T-helper 17 cell (primary cell): ENCODE measurements around the gene CASZ1. TPM values are rescaled to one million over a fixed set of nuclear protein-coding genes. Genes with fewer than 3 reads are reported as not detected.

ENCODE experiments used
- ATAC-seq: fragments of 150-1000 bp; cut with Tn5 transposase; 2 replicates; pipeline ENCODE4 v1.10.0; 2021; ENCODE audit warnings: mild to moderate bottlenecking, moderate library complexity
- DNase-seq, 3 donors: peaks; one replicate each; pipeline versions ENCODE4 v3.0.0 to v3.0.0-alpha.2; 2020 to 2021
- H3K9me3 ChIP-seq: one replicate; pipeline ENCODE4 v1.7.0; 2013; ENCODE audit warnings: low read length, mild to moderate bottlenecking; ENCODE audit not compliant: control insufficient read depth, poor library complexity, severe bottlenecking
- H3K27ac Mint-ChIP-seq: one replicate; pipeline ENCODE4 v1.8.0; 2022; ENCODE audit warnings: mild to moderate bottlenecking, moderate library complexity, mixed read lengths
- H3K27me3 Mint-ChIP-seq: one replicate; pipeline ENCODE4 v1.8.0; 2022; ENCODE audit warnings: mixed read lengths
- H3K36me3 Mint-ChIP-seq: one replicate; pipeline ENCODE4 v1.8.0; 2022; ENCODE audit warnings: low read depth, mixed read lengths
- H3K4me1 Mint-ChIP-seq: one replicate; pipeline ENCODE4 v1.8.0; 2022; ENCODE audit warnings: mild to moderate bottlenecking, mixed read lengths
- H3K4me3 Mint-ChIP-seq: one replicate; pipeline ENCODE4 v1.8.0; 2022; ENCODE audit warnings: mild to moderate bottlenecking, moderate library complexity, mixed read lengths
- total RNA-seq, 4 donors: library from RNA in 2 of 4; stranded (reverse) in 2 of 4; gene quantifications; one replicate each; pipeline ENCODE4 v1.2.3 and lab custom pipeline; 2022 to 2026

The CASZ1 gene
- total RNA-seq, 2 donors from 2014 or later, result 20.8 to 21.2 TPM

GRCh38 chr1:10818262-10819197 is 22.1 kb upstream of the CASZ1 start:
- H3K9me3 ChIP-seq, result no peaks in the 10 kb centered on the region
- H3K4me1 Mint-ChIP-seq, result peaks cover 4% of the 10 kb centered on the region
- peaks cover 4% of the 10 kb centered on the region for H3K36me3 Mint-ChIP-seq
- H3K27me3 Mint-ChIP-seq, result peaks cover 39% of the 10 kb centered on the region
- no peak for ATAC-seq
- DNase-seq, result no peak
- no peak overlapping the region for H3K27ac Mint-ChIP-seq
- H3K4me3 Mint-ChIP-seq, result no peak overlapping the region

GRCh38 chr1:10816743-10817369 is 20.4 kb upstream of the CASZ1 start:
- Mint-ChIP-seq H3K36me3 (peaks cover 2% of the 10 kb centered on the region), H3K27ac (no peak overlapping the region), H3K4me1 (peaks cover 4% of the 10 kb centered on the region), H3K4me3 (no peak overlapping the region), H3K27me3 (peaks cover 32% of the 10 kb centered on the region)
- no peak for DNase-seq
- no peak for ATAC-seq
- H3K9me3 ChIP-seq, result no peaks in the 10 kb centered on the region

GRCh38 chr1:10816233-10816632 is 19.8 kb upstream of the CASZ1 start:
- DNase-seq (no peak), ATAC-seq (no peak)
- Mint-ChIP-seq H3K4me3 (no peak overlapping the region), H3K4me1 (peaks cover 4% of the 10 kb centered on the region), H3K27ac (no peak overlapping the region), H3K27me3 (peaks cover 35% of the 10 kb centered on the region), H3K36me3 (peaks cover 2% of the 10 kb centered on the region)
- H3K9me3 ChIP-seq, result no peaks in the 10 kb centered on the region

DNA sequence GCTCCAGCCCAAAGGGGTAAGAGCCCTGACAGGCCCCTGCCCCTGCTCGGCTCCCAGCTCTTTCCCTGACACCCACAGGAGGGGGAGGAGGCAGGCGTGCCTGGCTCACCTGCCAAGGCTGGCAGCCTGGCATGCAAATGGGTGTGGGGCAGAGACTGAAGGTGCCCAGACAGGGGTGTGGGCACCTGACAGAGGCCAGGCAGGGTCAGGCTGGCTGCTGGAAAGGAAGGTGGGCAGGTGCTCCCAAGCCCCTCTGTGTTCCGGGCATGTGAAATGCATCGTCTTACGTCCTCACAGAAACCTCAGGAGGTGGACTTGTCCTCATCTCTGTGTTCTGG is 19.4 kb upstream of the CASZ1 start:
- peaks cover 4% of the 10 kb centered on the region for H3K36me3 Mint-ChIP-seq
- no peak for ATAC-seq

GRCh38 chr1:10814976-10815857 is 18.8 kb upstream of the CASZ1 start:
- no peak overlapping the region for H3K27ac Mint-ChIP-seq
- peak overlapping the region; percentile 25 for H3K4me3 Mint-ChIP-seq
- peaks cover 4% of the 10 kb centered on the region for H3K36me3 Mint-ChIP-seq
- H3K9me3 ChIP-seq, result no peaks in the 10 kb centered on the region
- peaks cover 4% of the 10 kb centered on the region for H3K4me1 Mint-ChIP-seq
- DNase-seq (no peak), ATAC-seq (no peak)
- peaks cover 42% of the 10 kb centered on the region for H3K27me3 Mint-ChIP-seq

More for the DNA sequence above, 19.4 kb upstream of the CASZ1 start:
- no peak overlapping the region for H3K4me3 Mint-ChIP-seq
- peaks cover 4% of the 10 kb centered on the region for H3K4me1 Mint-ChIP-seq
- H3K27me3 Mint-ChIP-seq, result peaks cover 37% of the 10 kb centered on the region
- H3K9me3 ChIP-seq, result no peaks in the 10 kb centered on the region
- no peak for DNase-seq
- no peak overlapping the region for H3K27ac Mint-ChIP-seq

GRCh38 chr1:10814312-10814711 is 17.9 kb upstream of the CASZ1 start:
- Mint-ChIP-seq H3K27me3 (peaks cover 45% of the 10 kb centered on the region), H3K4me1 (peaks cover 4% of the 10 kb centered on the region), H3K27ac (no peak overlapping the region), H3K36me3 (peaks cover 4% of the 10 kb centered on the region), H3K4me3 (no peak overlapping the region)
- ATAC-seq, result no peak
- no peaks in the 10 kb centered on the region for H3K9me3 ChIP-seq
- no peak for DNase-seq

DNA sequence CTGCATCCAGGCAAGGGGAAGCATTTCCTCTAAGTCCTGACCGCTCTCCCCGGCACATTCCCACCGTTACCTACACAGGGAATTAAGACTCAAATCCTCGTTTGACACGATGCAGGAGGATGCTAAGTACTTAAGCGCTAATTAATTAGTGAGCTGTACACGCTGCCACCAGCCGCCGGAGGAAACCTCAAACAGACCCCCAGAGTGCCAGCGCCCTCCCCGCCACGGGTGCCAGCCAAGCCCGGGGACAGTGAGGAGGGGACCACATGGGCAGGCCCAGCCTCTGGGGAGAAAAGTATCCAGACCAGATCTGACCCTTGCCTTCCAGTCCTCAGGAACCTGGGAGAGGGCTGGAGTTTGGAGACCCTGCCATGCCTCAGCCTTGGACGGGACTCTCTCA is 17.4 kb upstream of the CASZ1 start:
- Mint-ChIP-seq H3K27ac (no peak overlapping the region), H3K4me3 (no peak overlapping the region), H3K36me3 (peaks cover 2% of the 10 kb centered on the region), H3K27me3 (peaks cover 45% of the 10 kb centered on the region), H3K4me1 (peaks cover 2% of the 10 kb centered on the region)
- DNase-seq (no peak), ATAC-seq (no peak)
- no peaks in the 10 kb centered on the region for H3K9me3 ChIP-seq

DNA sequence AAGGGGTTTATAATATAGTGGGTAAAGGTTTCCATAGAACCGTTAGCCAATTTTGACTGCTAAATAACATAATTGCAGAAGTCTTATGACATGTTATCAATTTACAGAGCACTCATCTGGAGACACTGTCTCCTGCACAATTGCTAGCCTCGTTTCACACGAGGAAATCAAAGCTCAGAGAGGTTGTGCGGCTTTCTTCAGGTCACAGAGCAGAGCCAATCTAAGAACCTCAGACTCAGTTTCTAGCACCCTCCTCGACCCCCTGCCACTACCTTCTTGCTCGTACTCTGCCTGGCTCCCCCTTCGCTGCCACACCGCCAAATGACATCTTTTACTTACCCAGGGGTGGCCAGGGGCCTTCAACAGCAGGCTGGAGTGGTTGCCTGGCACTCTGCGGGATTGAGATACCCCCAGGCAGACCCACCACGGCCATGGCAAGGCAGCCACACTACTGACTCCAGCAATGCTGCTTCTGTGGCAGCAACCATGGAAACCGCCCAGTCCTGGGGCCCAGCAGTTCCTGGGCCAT is 16.0 kb upstream of the CASZ1 start:
- H3K27me3 Mint-ChIP-seq, result peaks cover 57% of the 10 kb centered on the region
- peaks cover 2% of the 10 kb centered on the region for H3K36me3 Mint-ChIP-seq
- ATAC-seq (no peak), DNase-seq (no peak)
- no peak overlapping the region for H3K27ac Mint-ChIP-seq
- H3K4me3 Mint-ChIP-seq, result no peak overlapping the region
- H3K4me1 Mint-ChIP-seq, result peaks cover 2% of the 10 kb centered on the region
- H3K9me3 ChIP-seq, result no peaks in the 10 kb centered on the region

DNA sequence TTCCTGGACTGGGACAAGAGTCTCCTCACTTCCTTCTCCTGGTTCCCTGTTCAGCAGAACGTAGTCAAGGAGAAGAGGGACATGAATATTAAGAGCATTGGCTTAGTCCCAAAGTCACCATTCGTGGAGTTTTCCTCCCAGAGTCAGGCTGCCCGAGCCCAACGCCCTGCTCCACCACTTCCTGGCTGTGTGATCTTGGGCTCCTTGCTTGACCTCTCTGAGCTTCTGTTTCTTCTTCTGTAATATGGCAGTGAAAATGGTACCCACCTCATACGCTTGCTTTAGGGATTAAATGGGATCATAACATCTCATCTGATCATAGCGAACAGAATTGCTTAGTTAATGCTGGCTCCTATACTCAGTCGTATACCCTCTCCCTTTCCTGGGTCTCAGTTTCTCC is 12.0 kb upstream of the CASZ1 start:
- H3K27me3 Mint-ChIP-seq, result peaks cover 64% of the 10 kb centered on the region
- ATAC-seq, result no peak
- peaks cover 2% of the 10 kb centered on the region for H3K36me3 Mint-ChIP-seq
- H3K4me1 Mint-ChIP-seq, result peaks cover 3% of the 10 kb centered on the region
- DNase-seq, result no peak
- no peak overlapping the region for H3K4me3 Mint-ChIP-seq
- no peaks in the 10 kb centered on the region for H3K9me3 ChIP-seq
- no peak overlapping the region for H3K27ac Mint-ChIP-seq

GRCh38 chr1:10806966-10807365 is 10.5 kb upstream of the CASZ1 start:
- peaks cover 3% of the 10 kb centered on the region for H3K4me1 Mint-ChIP-seq
- DNase-seq, result no peak
- no peak for ATAC-seq
- peaks cover 2% of the 10 kb centered on the region for H3K36me3 Mint-ChIP-seq
- peaks cover 73% of the 10 kb centered on the region for H3K27me3 Mint-ChIP-seq
- no peak overlapping the region for H3K4me3 Mint-ChIP-seq
- H3K9me3 ChIP-seq, result no peaks in the 10 kb centered on the region
- H3K27ac Mint-ChIP-seq, result no peak overlapping the region

GRCh38 chr1:10803971-10804820 is 7.8 kb upstream of the CASZ1 start:
- peak overlapping the region; percentile 9 for H3K4me3 Mint-ChIP-seq
- H3K36me3 Mint-ChIP-seq, result peaks cover 3% of the 10 kb centered on the region
- H3K27me3 Mint-ChIP-seq, result peaks cover 64% of the 10 kb centered on the region
- peaks cover 3% of the 10 kb centered on the region for H3K4me1 Mint-ChIP-seq
- ATAC-seq (no peak), DNase-seq (no peak)
- H3K27ac Mint-ChIP-seq, result no peak overlapping the region
- H3K9me3 ChIP-seq, result no peaks in the 10 kb centered on the region

DNA sequence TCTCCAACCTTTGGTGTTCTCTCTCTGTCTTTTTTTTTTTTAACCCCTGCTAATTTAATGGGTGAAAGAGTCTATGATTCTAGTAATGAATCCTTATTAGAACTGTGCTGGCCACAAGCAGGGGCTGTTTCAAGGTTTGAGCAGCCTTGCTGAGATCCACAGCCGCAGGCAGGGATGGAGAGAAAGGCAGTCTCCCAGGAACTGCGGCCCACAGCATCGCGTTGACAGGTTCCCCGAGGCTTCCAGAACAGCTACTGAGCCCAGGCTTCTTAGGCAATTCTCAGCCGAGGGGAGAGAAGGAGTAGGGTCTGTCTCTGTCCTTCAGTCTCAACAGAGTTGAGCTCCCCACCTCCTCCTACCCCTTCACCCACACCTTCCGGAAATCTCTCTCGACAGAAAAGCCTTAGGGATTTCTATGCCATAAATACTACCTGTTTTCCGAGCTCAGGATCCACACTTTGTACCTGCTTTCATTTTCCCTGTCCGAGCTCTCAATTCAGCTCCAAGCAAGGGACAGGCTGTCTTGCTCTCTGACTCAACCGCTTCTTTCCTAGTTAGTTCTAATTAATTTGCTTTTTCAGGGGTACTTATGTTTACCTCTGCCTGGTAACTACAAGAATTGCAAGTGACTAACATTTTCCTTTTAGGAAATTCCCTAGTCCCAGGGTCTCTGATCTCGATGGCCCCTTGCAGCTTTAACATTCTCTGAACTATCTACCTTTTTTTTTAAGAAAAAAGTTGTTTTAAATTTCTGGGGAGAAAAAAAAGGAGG is 6.7 kb upstream of the CASZ1 start:
- no peak overlapping the region for H3K27ac Mint-ChIP-seq
- H3K9me3 ChIP-seq, result no peaks in the 10 kb centered on the region
- no peak for DNase-seq
- no peak overlapping the region for H3K4me3 Mint-ChIP-seq
- peaks cover 3% of the 10 kb centered on the region for H3K4me1 Mint-ChIP-seq
- ATAC-seq, result no peak
- H3K27me3 Mint-ChIP-seq, result peaks cover 64% of the 10 kb centered on the region
- peaks cover 3% of the 10 kb centered on the region for H3K36me3 Mint-ChIP-seq
